ENCODE data around the gene DRC3. TPM values are rescaled to one million over a fixed set of nuclear protein-coding genes. Genes with fewer than 3 reads are reported as not detected.

The DRC3 gene
- total RNA-seq, 4 donors from 2014 or later: 0.60 to 4.6 (median 1.9) TPM

- ATAC-seq (ENCODE audit: low FRiP score) (no peak), DNase-seq (ENCODE audit: low spot score) (no peak)
- TF ChIP-seq CTCF (IDR thresholded peaks at IDR 0.05): no peak
These were observed 70.8 kb downstream of the DRC3 start for GRCh38 chr17:18043491-18043890.

- no peak for ATAC-seq (ENCODE audit: low FRiP score)
- no peak for TF ChIP-seq CTCF (IDR thresholded peaks at IDR 0.05)
These were observed 71.9 kb downstream of the DRC3 start for GRCh38 chr17:18044609-18045008.

GRCh38 chr17:18045691-18046350 lies 73.2 kb downstream of the DRC3 start:
- DNase-seq (ENCODE audit: low spot score) (no peak), ATAC-seq (ENCODE audit: low FRiP score) (no peak)
- no peak for TF ChIP-seq CTCF (IDR thresholded peaks at IDR 0.05)

More at GRCh38 chr17:18044609-18045008, 71.9 kb downstream of the DRC3 start:
- DNase-seq (ENCODE audit: low spot score): no peak

GRCh38 chr17:18055597-18055996 lies 82.9 kb downstream of the DRC3 start:
- TF ChIP-seq CTCF (IDR thresholded peaks at IDR 0.05): no peak
- DNase-seq (ENCODE audit: low spot score) (no peak), ATAC-seq (ENCODE audit: low FRiP score) (no peak)

- TF ChIP-seq CTCF (IDR thresholded peaks at IDR 0.05): no peak
- ATAC-seq (ENCODE audit: low FRiP score): no peak
- no peak for DNase-seq (ENCODE audit: low spot score)
These were observed 83.6 kb downstream of the DRC3 start for GRCh38 chr17:18056214-18056613.

GRCh38 chr17:18059283-18059682 lies 86.6 kb downstream of the DRC3 start:
- no peak for ATAC-seq (ENCODE audit: low FRiP score)
- TF ChIP-seq CTCF (IDR thresholded peaks at IDR 0.05): no peak
- no peak for DNase-seq (ENCODE audit: low spot score)

- no peak for TF ChIP-seq CTCF (IDR thresholded peaks at IDR 0.05)
- ATAC-seq (ENCODE audit: low FRiP score): no peak
These were observed 91.4 kb downstream of the DRC3 start for GRCh38 chr17:18064053-18064452.

More at GRCh38 chr17:18064053-18064452, 91.4 kb downstream of the DRC3 start:
- no peak for DNase-seq (ENCODE audit: low spot score)
